ENCODE results near the gene ZNF253.
A peak's percentile ranks its signal among the peaks of the same experiment; 100 is the strongest.
"Not testable (repeated sequence)": the region's sequence is repeated elsewhere in the genome, so short reads cannot be mapped to it uniquely, and the experiment has no call there.

The ZNF253 gene

DNA sequence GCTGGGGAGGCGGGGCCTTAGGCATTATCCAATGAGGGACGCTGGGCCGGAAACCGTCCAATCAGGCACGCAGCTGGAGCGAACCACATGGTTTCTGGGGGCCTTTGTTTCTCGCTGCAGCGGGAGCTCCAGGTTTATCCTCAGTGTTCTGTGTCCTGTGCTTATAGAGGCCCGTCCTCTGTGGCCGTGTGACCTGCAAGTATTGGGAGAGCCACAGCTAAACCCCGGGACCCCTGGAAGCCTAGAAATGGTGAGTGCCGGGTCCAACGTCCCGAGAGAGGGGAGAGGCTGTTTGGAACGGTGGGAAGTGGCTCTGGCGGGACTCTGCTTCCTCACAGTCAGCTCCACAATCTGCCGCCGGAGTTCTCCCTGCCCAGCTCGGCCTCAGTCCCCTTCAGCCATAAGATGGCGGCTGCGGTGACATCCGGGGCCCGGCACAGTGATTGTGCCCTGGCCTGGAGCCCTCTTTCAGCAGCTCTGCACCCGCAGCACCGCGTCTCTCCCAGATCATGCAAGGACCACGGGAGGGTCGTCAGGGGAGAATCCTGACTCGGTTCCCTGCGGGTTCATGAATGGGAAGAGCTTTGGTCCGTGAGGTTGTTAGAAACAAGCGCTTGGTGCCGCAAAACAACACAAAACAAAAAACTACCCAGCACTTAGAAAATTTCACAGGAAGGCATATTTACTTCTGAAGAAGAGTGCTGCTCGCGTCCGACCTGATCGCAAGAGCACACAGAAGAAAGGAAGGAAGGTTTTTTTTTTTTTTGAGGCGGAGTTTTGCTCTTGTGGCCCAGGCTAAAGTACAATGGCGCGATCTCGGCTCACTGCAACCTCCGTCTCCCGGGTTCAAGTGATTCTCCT, at the start of gene ZNF253:
ZNF253 (plus strand) TSS at position 133 of the 861 bp plus-strand sequence; CDS start at position 248, 115 bp downstream.
- peak; percentile 93 for DNase-seq (ENCODE audit: low read depth)
- peak within 1 kb of the TSS; percentile 98 for H3K4me3 ChIP-seq (ENCODE audit: low read depth, low read length)
- TF ChIP-seq, protein P1, sequence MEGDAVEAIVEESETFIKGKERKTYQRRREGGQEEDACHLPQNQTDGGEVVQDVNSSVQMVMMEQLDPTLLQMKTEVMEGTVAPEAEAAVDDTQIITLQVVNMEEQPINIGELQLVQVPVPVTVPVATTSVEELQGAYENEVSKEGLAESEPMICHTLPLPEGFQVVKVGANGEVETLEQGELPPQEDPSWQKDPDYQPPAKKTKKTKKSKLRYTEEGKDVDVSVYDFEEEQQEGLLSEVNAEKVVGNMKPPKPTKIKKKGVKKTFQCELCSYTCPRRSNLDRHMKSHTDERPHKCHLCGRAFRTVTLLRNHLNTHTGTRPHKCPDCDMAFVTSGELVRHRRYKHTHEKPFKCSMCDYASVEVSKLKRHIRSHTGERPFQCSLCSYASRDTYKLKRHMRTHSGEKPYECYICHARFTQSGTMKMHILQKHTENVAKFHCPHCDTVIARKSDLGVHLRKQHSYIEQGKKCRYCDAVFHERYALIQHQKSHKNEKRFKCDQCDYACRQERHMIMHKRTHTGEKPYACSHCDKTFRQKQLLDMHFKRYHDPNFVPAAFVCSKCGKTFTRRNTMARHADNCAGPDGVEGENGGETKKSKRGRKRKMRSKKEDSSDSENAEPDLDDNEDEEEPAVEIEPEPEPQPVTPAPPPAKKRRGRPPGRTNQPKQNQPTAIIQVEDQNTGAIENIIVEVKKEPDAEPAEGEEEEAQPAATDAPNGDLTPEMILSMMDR (IDR thresholded peaks at IDR 0.05; ENCODE audit: low read depth, low read length, missing control alignments) = no peak

DNA sequence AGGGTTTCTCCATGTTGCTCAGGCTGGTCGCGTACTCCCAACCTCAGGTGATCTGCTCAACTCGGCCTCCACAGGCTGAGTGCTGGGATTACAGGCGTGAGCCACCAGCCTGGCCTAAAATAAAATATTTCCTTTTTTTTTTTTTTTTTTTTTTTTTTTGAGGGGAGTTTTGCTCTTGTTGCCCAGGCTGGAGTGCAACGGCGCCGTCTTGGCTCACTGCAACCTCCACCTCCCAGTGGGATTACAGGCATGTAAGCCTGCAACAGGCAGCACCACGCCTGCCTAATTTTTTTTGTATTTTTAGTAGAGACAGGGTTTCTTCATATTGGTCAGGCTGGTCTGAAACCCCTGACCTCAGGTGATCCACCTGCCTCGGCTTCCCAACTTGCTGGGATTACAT, 49.0 kb upstream of the ZNF253 start:
- H3K4me3 ChIP-seq (ENCODE audit: low read depth, low read length) = no peak overlapping the region
- no peak for DNase-seq (ENCODE audit: low read depth)
- TF ChIP-seq, protein P1 (IDR thresholded peaks at IDR 0.05; ENCODE audit: low read depth, low read length, missing control alignments) = no peak

DNA sequence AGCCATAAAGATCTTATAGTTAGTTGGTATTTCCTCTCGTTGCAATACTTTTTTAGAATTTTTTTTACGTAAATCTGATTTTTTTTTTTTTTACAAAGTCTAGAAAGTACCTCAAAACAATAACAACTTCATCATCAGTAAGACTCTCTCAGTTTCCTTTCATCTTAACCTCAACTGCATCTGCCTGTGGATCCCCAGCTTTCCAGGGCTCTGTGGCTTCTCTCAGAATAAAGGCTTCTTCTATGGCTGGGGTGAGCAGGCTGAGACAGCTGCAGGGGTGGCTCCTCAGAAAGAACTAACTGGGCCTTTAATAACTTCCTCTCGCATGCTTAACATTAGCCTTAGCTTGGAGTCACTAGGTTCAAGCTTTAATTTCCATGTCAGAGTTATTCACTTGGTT, 48.3 kb upstream of the ZNF253 start:
- DNase-seq (ENCODE audit: low read depth) = no peak
- no peak overlapping the region for H3K4me3 ChIP-seq (ENCODE audit: low read depth, low read length)
- TF ChIP-seq, protein P1 (IDR thresholded peaks at IDR 0.05; ENCODE audit: low read depth, low read length, missing control alignments) = no peak

DNA sequence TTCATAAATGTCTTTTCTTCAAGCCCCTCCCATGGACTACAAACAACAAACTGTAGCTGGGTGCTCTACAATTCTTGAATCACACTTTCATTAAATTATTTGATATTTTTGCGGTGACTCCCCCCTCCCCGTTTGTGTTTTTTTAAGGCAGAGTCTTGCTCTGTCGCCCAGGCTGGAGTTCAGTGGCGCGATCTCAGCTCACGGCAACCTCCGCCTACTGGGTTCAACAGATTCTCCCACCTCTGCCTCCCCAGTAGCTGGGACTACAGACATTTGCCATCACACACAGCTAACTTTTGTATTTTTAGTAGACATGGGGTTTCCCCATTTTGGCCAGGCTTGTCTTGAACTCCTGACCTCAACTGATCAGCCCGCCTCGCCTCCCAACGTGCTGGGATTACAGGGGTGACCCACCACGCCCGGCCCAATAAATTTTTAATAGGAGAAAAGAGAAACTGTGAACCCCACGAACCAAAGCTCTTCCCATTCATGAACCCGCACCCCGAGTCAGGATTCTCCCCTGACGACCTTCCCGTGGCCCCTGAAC, 44.8 kb upstream of the ZNF253 start:
- TF ChIP-seq, protein P1 (IDR thresholded peaks at IDR 0.05; ENCODE audit: low read depth, low read length, missing control alignments) = no peak
- peak; percentile 27 for DNase-seq (ENCODE audit: low read depth)
- peak overlapping the region; percentile 76 for H3K4me3 ChIP-seq (ENCODE audit: low read depth, low read length)

DNA sequence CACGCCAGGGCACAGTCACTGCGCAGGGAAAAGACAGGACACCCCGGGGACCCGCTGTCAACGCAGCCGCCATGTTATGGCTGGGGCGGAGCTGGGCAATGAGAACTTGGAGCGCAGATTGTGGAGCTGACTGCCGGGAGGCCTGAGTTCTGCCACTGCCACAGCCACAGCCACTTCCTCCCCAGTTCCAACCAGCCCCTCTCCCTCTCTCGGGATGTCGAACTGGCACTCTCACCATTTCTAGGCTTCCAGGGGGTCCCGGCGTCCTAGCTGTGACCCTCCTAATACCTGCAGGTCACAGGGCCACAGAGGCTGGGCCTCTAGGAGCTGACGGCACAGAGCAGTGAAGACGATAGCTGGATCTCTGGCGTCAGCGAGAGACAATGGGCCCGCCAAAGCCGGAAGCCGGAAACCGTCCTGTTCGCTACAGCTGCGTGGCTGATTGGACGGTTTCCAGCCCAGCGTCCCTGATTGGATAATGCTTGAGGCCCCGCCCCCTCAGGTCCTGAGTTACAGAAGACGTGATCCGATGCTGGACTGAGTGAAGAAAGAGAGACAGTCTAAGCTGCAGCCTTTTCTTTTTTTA, 44.2 kb upstream of the ZNF253 start, which contains the start of gene ZNF506:
ZNF506 (minus strand) TSS at position 385 of the 586 bp plus-strand sequence; CDS start at position 238, 147 bp downstream.
- H3K4me3 ChIP-seq (ENCODE audit: low read depth, low read length) = peak within 1 kb of the TSS; percentile 76
- peak; percentile 92 for DNase-seq (ENCODE audit: low read depth)
- TF ChIP-seq, protein P1 (IDR thresholded peaks at IDR 0.05; ENCODE audit: low read depth, low read length, missing control alignments) = no peak

DNA sequence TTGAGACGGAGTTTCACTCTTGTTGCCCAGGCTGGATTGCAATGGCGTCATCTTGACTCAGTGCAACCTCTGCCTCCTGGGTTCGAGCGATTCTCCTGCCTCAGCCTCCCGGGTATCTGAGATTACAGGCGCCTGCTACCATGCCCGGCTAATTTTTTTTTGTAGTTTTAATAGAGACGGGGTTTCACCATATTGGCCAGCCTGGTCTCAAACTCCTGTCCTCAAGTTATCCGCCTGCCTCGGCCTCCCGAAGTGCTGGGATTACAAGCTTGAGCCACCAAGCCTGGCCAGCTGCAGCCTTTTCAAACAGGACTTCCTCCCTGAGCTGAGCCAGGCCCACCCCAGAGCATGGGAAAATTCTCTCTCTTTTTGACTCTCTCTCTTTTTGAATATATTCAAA, 43.7 kb upstream of the ZNF253 start:
- not testable (repeated sequence) for DNase-seq (ENCODE audit: low read depth)
- peak overlapping the region; percentile 76 for H3K4me3 ChIP-seq (ENCODE audit: low read depth, low read length)

DNA sequence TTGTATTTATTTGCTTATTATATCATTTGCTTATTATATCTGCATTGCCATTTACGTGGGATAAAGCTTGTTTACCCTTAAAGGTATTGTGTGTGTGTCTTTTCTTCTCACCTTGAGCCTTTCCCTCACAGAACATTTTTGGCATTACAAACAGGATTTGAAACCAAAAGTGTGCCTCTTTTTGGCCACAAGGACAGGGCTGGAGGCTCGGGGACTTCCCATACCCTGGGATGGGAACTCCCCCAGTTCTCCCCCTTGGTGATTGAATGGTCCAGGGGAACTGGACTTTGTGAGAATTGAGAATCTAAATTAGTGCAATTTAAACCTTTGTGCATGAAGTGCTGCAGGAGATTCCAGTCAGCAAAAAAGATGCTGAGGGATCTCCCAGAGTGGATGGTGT, 41.8 kb upstream of the ZNF253 start:
- TF ChIP-seq, protein P1 (IDR thresholded peaks at IDR 0.05; ENCODE audit: low read depth, low read length, missing control alignments) = no peak
- peak; percentile 25 for DNase-seq (ENCODE audit: low read depth)

More for the DNA sequence above, 41.8 kb upstream of the ZNF253 start:
- H3K4me3 ChIP-seq (ENCODE audit: low read depth, low read length) = no peak overlapping the region

Measured in GM12864 (cell line).